Measurements from ENCODE around the gene OTULIN. TPM values are rescaled to one million over a fixed set of nuclear protein-coding genes. Genes with fewer than 3 reads are reported as not detected.

The OTULIN gene
- total RNA-seq, 6 experiments from 2014 or later: 25.2 to 34.8 (median 29.2) TPM

- H3K4me3 ChIP-seq: no peak overlapping the region
- ATAC-seq: no peak
- peaks cover 0 to 14% (median 0%) of the 10 kb centered on the region in 4 donors for H3K36me3 ChIP-seq
- H3K4me1 ChIP-seq: peaks cover 0 to 44% (median 13%) of the 10 kb centered on the region in 4 donors
- no peak for DNase-seq
- no peak for TF ChIP-seq POLR2A (IDR thresholded peaks at IDR 0.05)
- no peak for TF ChIP-seq CTCF (IDR thresholded peaks at IDR 0.05)
- 84% methylated on average over 5 of the region's 8 CpGs for WGBS (ENCODE audit: insufficient coverage, low coverage, low lambda C conversion rate, missing lambda C conversion rate)
- intact Hi-C loops (cut with DNase I): no loop called here
- H3K27ac ChIP-seq: no peak overlapping the region
- no peaks in the 10 kb centered on the region for H3K9me3 ChIP-seq
- H3K27me3 ChIP-seq: no peaks in the 10 kb centered on the region
Measured at GRCh38 chr5:14674983-14675854, 10.7 kb downstream of the OTULIN start.

- WGBS (ENCODE audit: insufficient coverage, low coverage, low lambda C conversion rate, missing lambda C conversion rate): 45% methylated on average over 6 of the region's 6 CpGs
- H3K36me3 ChIP-seq: peaks cover 0 to 17% (median 0%) of the 10 kb centered on the region in 4 donors
- TF ChIP-seq POLR2A (IDR thresholded peaks at IDR 0.05) (no peak), CTCF (IDR thresholded peaks at IDR 0.05) (no peak)
- intact Hi-C loops (cut with DNase I): no loop called here
- no peaks in the 10 kb centered on the region for H3K27me3 ChIP-seq
- H3K4me3 ChIP-seq: no peak overlapping the region
- no peak overlapping the region for H3K27ac ChIP-seq
- ATAC-seq (no peak), DNase-seq (no peak)
- no peaks in the 10 kb centered on the region for H3K9me3 ChIP-seq
- H3K4me1 ChIP-seq: peaks cover 0 to 38% (median 13%) of the 10 kb centered on the region in 4 donors
Measured at GRCh38 chr5:14675865-14676300, 11.4 kb downstream of the OTULIN start.

GRCh38 chr5:14676320-14676719, 11.8 kb downstream of the OTULIN start:
- Histone ChIP-seq H3K9me3 (no peaks in the 10 kb centered on the region), H3K4me1 (peaks cover 0 to 33% (median 13%) of the 10 kb centered on the region in 4 donors), H3K4me3 (no peak overlapping the region), H3K36me3 (peaks cover 0 to 21% (median under 1%) of the 10 kb centered on the region in 4 donors), H3K27me3 (no peaks in the 10 kb centered on the region), H3K27ac (no peak overlapping the region)
- intact Hi-C loops (cut with DNase I): no loop called here
- peak; percentile 21 to 58 (median 52) for ATAC-seq
- TF ChIP-seq CTCF (IDR thresholded peaks at IDR 0.05) (no peak), POLR2A (IDR thresholded peaks at IDR 0.05) (no peak)
- no peak for DNase-seq
- WGBS (ENCODE audit: insufficient coverage, low coverage, low lambda C conversion rate, missing lambda C conversion rate): 54% methylated on average over 3 of the region's 3 CpGs

GRCh38 chr5:14678773-14679334, 14.3 kb downstream of the OTULIN start:
- Histone ChIP-seq H3K4me3 (no peak overlapping the region), H3K9me3 (no peaks in the 10 kb centered on the region), H3K27me3 (no peaks in the 10 kb centered on the region), H3K4me1 (peaks cover 0 to 24% (median 4%) of the 10 kb centered on the region in 4 donors), H3K36me3 (peaks cover 0 to 42% (median 11%) of the 10 kb centered on the region in 4 donors), H3K27ac (no peak overlapping the region)
- TF ChIP-seq POLR2A (IDR thresholded peaks at IDR 0.05) (no peak), CTCF (IDR thresholded peaks at IDR 0.05) (no peak)
- intact Hi-C loops (cut with DNase I): no loop called here
- DNase-seq (no peak), ATAC-seq (no peak)
- WGBS (ENCODE audit: insufficient coverage, low coverage, low lambda C conversion rate, missing lambda C conversion rate): 79% methylated on average over 3 of the region's 5 CpGs

All from right lobe of liver (tissue), 6 donors.